ENCODE measurements around the gene ABHD16B. TPM values are rescaled to one million over a fixed set of nuclear protein-coding genes. Genes with fewer than 3 reads are reported as not detected.
A peak's percentile ranks its signal among the peaks of the same experiment; 100 is the strongest.

ABHD16B gene
- total RNA-seq, 1 donor from 2014 or later: not detected

DNA sequence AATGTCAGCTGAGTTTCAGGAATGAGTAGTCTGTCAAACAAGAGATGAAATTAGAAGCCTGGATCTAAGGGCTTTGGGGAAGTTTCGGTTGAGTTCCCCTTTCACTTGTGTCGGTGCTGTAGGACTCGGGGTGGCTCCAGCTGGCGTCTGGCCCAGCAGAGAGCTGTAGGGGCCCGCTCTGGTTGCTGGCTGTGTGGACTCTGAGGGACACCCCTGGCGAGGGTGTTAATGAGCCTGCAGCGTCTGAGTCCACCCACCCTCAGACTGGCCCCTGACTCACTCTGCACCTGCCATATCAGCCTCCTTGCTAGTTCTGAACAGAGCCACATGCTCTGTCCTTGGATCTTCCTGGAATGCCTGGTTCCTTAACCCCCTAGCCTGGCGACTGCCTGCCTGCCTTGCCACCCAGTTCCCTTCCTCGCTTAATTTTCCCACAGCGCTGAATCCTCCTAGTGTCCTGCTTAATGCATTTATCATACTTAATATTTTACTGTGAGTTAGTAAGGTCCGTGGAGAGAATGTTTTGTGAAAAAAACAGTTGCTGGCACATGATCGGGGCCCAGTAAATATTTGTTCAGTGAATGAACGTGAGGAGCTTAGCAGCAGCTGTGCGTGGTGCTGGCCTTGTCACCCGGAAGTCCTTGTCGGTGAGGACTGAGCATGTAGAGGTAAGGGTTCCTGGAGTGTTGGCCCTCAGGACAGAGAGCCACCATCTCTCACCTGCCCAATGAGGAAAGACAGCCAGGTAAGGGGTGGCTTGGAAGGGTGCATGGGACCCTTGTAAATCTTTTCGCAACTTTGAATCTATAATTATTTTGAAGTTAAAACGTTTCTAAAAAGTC is 35.2 kb downstream of the ABHD16B start:
- no peaks in the 10 kb centered on the region for H3K9me3 Mint-ChIP-seq
- no peaks in the 10 kb centered on the region for H3K27me3 Mint-ChIP-seq (ENCODE audit: low read depth)
- peak overlapping the region; percentile 87 for H3K4me3 Mint-ChIP-seq
- peaks cover 27% of the 10 kb centered on the region for H3K4me1 Mint-ChIP-seq
- peak in 1 of 2 experiments; percentile 44 for DNase-seq (ENCODE audit: low spot score in 2 of 2, unreplicated experiment in 2 of 2)
- TF ChIP-seq, protein P1, sequence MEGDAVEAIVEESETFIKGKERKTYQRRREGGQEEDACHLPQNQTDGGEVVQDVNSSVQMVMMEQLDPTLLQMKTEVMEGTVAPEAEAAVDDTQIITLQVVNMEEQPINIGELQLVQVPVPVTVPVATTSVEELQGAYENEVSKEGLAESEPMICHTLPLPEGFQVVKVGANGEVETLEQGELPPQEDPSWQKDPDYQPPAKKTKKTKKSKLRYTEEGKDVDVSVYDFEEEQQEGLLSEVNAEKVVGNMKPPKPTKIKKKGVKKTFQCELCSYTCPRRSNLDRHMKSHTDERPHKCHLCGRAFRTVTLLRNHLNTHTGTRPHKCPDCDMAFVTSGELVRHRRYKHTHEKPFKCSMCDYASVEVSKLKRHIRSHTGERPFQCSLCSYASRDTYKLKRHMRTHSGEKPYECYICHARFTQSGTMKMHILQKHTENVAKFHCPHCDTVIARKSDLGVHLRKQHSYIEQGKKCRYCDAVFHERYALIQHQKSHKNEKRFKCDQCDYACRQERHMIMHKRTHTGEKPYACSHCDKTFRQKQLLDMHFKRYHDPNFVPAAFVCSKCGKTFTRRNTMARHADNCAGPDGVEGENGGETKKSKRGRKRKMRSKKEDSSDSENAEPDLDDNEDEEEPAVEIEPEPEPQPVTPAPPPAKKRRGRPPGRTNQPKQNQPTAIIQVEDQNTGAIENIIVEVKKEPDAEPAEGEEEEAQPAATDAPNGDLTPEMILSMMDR (IDR thresholded peaks at IDR 0.05; ENCODE audit: unreplicated experiment): no peak
- H3K36me3 Mint-ChIP-seq: peaks cover under 1% of the 10 kb centered on the region
- H3K27ac Mint-ChIP-seq: peak overlapping the region; percentile 97

DNA sequence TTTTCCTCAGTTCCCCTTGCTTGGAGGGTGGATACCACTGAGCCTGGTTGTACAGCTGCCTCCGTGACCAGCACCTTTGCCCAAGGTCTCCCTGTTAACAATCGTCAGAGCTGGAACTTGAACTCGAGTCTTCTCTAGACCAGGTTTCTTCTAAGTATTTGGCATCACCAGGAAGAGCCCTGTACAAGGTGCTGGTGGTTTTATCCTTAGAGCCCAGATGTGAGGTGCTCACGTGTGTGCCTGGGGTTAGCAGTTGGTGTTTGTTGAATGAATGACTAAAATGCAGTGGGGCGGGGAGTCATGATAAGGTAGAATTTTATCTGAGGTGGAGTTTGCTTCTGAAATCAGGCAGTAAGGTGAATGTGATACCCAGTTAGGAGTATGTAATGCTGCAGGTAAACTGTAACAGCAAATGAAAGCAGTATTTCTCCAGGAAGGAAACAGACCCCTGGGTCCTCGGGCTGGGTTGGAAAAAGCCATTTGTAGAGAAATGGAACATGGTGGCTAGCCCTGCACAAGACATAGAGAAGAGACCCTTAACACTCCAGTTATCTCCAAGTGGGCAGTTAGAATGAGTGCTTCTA is 36.8 kb downstream of the ABHD16B start:
- TF ChIP-seq, protein P1 (IDR thresholded peaks at IDR 0.05; ENCODE audit: unreplicated experiment): no peak
- Mint-ChIP-seq H3K27ac (no peak overlapping the region), H3K36me3 (no peaks in the 10 kb centered on the region), H3K9me3 (no peaks in the 10 kb centered on the region), H3K4me1 (peaks cover 27% of the 10 kb centered on the region), H3K27me3 (ENCODE audit: low read depth) (no peaks in the 10 kb centered on the region), H3K4me3 (no peak overlapping the region)
- DNase-seq (ENCODE audit: low spot score in 2 of 2, unreplicated experiment in 2 of 2): no peak

DNA sequence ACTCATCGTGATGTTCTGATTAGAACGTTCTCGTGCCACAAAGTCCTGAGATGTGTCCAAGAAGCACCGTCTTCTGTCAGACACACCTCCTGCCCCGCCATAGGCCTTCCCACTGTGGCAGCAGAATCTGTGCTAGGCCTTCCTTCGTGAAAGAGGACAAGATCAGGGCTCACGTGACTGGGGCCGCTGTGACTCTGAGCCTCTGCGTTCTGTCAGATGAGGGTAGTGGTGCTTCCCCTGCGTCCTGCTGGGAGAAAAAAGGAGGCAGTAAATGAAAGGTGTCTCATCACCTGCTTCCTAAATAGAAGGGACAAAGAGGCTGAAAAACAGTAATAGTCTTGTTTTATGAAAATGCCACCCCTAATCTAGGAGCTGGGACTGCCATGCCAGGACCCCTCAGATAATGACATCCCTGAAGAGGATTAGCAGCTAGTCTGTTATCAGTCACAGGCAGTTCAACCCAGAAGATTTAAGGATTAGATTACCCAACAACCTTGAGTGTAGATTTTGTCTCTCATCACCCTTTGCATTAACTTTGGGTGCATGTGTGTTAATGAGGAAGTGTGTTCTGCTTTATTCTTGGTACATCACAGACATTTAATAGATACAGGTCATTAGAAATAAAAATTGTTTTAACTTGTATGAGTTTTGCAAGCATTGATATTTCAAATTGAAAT is 37.7 kb downstream of the ABHD16B start:
- peak overlapping the region; percentile 16 for H3K27ac Mint-ChIP-seq
- no peak overlapping the region for H3K4me3 Mint-ChIP-seq
- no peak for DNase-seq (ENCODE audit: low spot score in 2 of 2, unreplicated experiment in 2 of 2)
- H3K9me3 Mint-ChIP-seq: no peaks in the 10 kb centered on the region
- no peaks in the 10 kb centered on the region for H3K36me3 Mint-ChIP-seq
- H3K27me3 Mint-ChIP-seq (ENCODE audit: low read depth): no peaks in the 10 kb centered on the region
- TF ChIP-seq, protein P1 (IDR thresholded peaks at IDR 0.05; ENCODE audit: unreplicated experiment): no peak
- peaks cover 25% of the 10 kb centered on the region for H3K4me1 Mint-ChIP-seq

DNA sequence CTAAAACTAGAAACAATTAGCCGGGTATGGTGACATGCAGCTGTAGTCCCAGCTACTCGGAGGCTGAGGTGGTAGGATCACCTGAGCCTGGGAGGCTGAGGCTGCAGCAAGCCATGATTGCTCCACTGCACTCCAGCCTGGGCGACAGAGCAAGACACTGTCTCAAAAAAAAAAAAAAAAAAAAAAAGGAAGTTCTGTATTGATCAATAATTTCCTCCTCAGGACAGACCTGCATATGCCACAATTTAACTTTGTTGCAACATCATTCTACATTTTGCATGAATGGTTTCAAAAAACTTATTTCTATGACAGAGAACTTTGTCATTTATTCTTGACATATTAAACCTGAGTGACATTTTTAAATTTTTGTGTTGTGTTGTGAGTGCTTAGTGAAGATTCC is 39.1 kb downstream of the ABHD16B start:
- H3K27me3 Mint-ChIP-seq (ENCODE audit: low read depth): no peaks in the 10 kb centered on the region
- DNase-seq (ENCODE audit: low spot score in 2 of 2, unreplicated experiment in 2 of 2): no peak
- H3K4me3 Mint-ChIP-seq: no peak overlapping the region
- H3K27ac Mint-ChIP-seq: no peak overlapping the region
- TF ChIP-seq, protein P1 (IDR thresholded peaks at IDR 0.05; ENCODE audit: unreplicated experiment): no peak
- no peaks in the 10 kb centered on the region for H3K9me3 Mint-ChIP-seq
- H3K4me1 Mint-ChIP-seq: peaks cover 22% of the 10 kb centered on the region
- peaks cover 1% of the 10 kb centered on the region for H3K36me3 Mint-ChIP-seq

DNA sequence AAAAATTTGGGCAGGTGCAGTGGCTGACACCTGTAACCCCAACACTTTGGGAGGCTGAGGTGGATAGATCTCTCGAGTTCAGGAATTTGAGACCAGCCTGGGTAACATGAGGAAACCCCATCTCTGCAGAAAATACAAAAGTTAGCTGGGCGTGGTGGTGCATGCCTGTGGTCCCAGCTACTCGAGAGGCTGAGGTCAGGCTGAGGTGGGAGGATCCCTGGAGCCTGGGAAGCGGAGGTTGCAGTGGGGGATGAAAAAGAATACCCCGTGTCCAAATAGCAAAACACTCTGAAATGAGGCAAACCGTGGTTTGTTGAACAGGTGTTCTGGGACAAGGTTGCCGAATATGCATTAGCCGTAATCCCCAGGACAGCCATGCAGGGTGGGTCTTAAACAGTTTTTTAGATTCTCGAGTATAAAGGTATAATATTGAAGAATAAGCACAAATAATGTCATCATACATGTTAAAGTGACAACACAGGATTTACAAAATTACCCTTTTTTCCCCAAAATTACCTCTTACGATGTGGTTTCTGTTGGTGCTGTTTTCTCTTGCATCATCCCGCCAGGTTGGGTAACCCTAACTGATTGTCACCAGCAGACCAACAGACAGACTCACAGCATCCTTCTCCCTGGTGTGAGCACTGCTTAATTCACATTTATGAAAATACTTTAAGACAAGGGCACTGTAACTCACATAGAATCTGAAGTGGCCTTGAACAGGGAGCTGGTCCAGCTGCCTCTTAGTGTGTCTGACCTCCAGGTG is 42.7 kb downstream of the ABHD16B start:
- Mint-ChIP-seq H3K4me3 (no peak overlapping the region), H3K4me1 (peaks cover 3% of the 10 kb centered on the region), H3K36me3 (peaks cover 3% of the 10 kb centered on the region), H3K27ac (no peak overlapping the region), H3K27me3 (ENCODE audit: low read depth) (no peaks in the 10 kb centered on the region), H3K9me3 (no peaks in the 10 kb centered on the region)
- TF ChIP-seq, protein P1 (IDR thresholded peaks at IDR 0.05; ENCODE audit: unreplicated experiment): no peak
- DNase-seq (ENCODE audit: low spot score in 2 of 2, unreplicated experiment in 2 of 2): no peak
